Lower lobe of right lung (tissue), 2 donors: Measurements from ENCODE around the gene BBS7. TPM values are rescaled to one million over a fixed set of nuclear protein-coding genes. Genes with fewer than 3 reads are reported as not detected.

Source experiments
- ATAC-seq, 2 donors: fragments of 200-7000 bp; cut with Tn5 transposase; one replicate each; pipeline ENCODE4 v1.9.1; 2020 to 2022; ENCODE audit warnings: mild to moderate bottlenecking in 2 of 2, moderate library complexity in 2 of 2
- DNase-seq: peaks from one replicate; pipeline ENCODE4 v3.0.0-alpha.2; 2020
- H3K27ac ChIP-seq: fragments of 200-600 bp; one replicate; pipeline ENCODE4 v1.8.0; 2022
- H3K27me3 ChIP-seq: fragments of 200-600 bp; one replicate; pipeline ENCODE4 v1.8.0; 2022; ENCODE audit warnings: low read depth
- H3K36me3 ChIP-seq: fragments of 200-600 bp; one replicate; pipeline ENCODE4 v1.8.0; 2022; ENCODE audit warnings: mild to moderate bottlenecking
- H3K4me1 ChIP-seq: fragments of 200-600 bp; one replicate; pipeline ENCODE4 v1.8.0; 2022
- H3K4me3 ChIP-seq: fragments of 200-600 bp; one replicate; pipeline ENCODE4 v1.8.0; 2022; ENCODE audit warnings: mild to moderate bottlenecking
- H3K9me3 ChIP-seq: fragments of 200-600 bp; one replicate; pipeline ENCODE4 v1.8.0; 2022
- intact Hi-C: fragments of 100-400 bp; cut with DNase I; formaldehyde crosslinking; loops from one replicate; pipeline ENCODE4 v1.11.0; 2022
- total RNA-seq: library from RNA; stranded (reverse); fragmentation: NEBNext Ultra II Directional; extraction: Animal tissue kit (Norgen Biotek cat#: 25700); gene quantifications from one replicate; pipeline ENCODE4 v1.2.1, GENCODE V29; 2021
- TF ChIP-seq, protein P1 (sequence below): fragments of 200-600 bp; IDR thresholded peaks from one replicate; pipeline ENCODE4 v1.8.0; 2022; ENCODE audit warnings: antibody characterized with exemption, mild to moderate bottlenecking
- donor health status: DM: no; HTN: yes; CAD: no; lungs with severe emphysema.

BBS7 gene
- total RNA-seq, 1 donor from 2014 or later: 15.1 TPM

DNA sequence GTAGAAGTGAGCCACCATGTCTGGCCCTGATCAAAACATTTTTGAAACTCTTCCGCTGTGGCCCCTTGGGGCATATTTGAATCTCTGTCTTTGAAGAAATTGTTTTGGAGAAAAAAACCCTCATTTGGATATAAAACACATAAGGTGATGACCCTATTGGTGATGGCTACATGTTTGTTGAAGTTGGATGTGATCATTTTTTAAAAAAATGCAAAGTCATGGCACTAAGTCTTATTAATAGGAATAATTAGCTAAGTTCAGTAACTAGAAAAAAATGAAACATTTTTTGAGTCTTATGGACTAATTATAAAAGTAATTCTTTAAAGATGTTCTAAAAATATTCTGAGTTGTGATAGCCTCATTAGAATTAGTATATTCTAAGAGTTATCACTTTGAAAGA is 17.9 kb upstream of the BBS7 start:
- H3K9me3 ChIP-seq: no peaks in the 10 kb centered on the region
- H3K4me1 ChIP-seq: no peaks in the 10 kb centered on the region
- no peak for DNase-seq
- H3K27ac ChIP-seq: no peak overlapping the region
- no peak overlapping the region for H3K4me3 ChIP-seq
- TF ChIP-seq, protein P1, sequence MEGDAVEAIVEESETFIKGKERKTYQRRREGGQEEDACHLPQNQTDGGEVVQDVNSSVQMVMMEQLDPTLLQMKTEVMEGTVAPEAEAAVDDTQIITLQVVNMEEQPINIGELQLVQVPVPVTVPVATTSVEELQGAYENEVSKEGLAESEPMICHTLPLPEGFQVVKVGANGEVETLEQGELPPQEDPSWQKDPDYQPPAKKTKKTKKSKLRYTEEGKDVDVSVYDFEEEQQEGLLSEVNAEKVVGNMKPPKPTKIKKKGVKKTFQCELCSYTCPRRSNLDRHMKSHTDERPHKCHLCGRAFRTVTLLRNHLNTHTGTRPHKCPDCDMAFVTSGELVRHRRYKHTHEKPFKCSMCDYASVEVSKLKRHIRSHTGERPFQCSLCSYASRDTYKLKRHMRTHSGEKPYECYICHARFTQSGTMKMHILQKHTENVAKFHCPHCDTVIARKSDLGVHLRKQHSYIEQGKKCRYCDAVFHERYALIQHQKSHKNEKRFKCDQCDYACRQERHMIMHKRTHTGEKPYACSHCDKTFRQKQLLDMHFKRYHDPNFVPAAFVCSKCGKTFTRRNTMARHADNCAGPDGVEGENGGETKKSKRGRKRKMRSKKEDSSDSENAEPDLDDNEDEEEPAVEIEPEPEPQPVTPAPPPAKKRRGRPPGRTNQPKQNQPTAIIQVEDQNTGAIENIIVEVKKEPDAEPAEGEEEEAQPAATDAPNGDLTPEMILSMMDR: no peak
- no peaks in the 10 kb centered on the region for H3K27me3 ChIP-seq
- H3K36me3 ChIP-seq: no peaks in the 10 kb centered on the region
- ATAC-seq: no peak
- intact Hi-C loops: no loop called here

DNA sequence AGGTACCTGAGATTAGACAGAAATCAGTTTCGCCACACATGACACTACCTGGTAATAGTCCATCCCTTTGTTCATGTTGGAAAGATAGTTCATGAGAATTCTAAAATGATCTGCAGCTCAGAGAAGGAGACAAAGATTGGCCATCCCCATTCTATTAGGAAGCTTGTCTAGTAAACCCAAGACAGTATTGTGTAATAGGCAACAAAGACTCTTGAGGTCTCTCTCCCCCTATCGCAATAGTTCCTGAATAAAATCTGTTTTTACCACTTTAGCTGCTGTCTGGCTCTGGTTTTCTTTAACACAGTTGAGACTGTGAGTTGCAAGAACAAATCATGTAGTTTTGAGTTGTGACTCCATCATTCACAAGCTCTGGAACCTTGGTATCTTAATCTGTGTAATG is 14.8 kb upstream of the BBS7 start:
- TF ChIP-seq, protein P1: no peak
- H3K27ac ChIP-seq: no peak overlapping the region
- no peaks in the 10 kb centered on the region for H3K4me1 ChIP-seq
- H3K36me3 ChIP-seq: no peaks in the 10 kb centered on the region
- intact Hi-C loops: no loop called here
- DNase-seq: no peak
- no peaks in the 10 kb centered on the region for H3K27me3 ChIP-seq
- no peaks in the 10 kb centered on the region for H3K9me3 ChIP-seq
- ATAC-seq: no peak
- no peak overlapping the region for H3K4me3 ChIP-seq

DNA sequence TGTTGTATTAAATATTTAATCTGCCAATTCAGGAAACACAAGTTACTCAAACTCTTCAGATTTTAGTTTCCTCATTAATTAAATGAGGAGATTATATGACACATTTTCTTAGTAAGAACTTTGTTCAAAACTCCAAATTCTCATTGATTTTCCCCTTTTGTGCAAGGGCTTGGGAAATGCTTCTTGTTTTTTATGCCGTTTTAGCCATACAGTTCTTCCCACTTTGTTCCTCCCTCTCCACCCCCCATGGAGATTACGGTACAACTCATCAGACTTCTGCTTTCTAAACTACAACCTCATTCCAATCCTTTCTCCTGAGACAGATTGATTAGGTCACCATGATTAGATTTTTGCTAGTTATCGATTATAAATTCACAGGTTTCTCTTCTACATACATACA is 10.9 kb upstream of the BBS7 start:
- H3K27ac ChIP-seq: no peak overlapping the region
- intact Hi-C loops: no loop called here
- no peaks in the 10 kb centered on the region for H3K36me3 ChIP-seq
- H3K9me3 ChIP-seq: no peaks in the 10 kb centered on the region
- ATAC-seq (no peak), DNase-seq (no peak)
- H3K27me3 ChIP-seq: no peaks in the 10 kb centered on the region
- H3K4me3 ChIP-seq: no peak overlapping the region
- TF ChIP-seq, protein P1: no peak
- no peaks in the 10 kb centered on the region for H3K4me1 ChIP-seq

DNA sequence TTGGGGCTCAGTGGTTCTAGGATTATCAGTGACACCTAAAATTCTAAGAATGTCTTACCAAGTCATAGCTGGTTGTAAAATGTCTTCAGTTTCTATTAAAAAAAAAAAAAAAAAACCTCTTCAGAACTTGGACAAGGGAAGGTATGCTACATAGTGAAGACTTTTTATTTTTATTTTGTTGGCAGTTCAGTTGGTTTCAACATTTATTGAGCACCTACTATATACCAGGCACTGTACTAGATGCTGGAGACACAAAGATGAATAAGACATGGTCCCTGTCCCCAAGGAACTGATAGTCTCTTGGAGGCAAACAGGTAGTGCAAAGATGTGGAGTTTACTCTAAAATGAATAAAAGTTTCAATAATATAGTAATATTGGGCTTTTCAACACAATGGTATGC is 8.9 kb upstream of the BBS7 start:
- Histone ChIP-seq H3K9me3 (no peaks in the 10 kb centered on the region), H3K27me3 (no peaks in the 10 kb centered on the region), H3K27ac (no peak overlapping the region), H3K4me1 (no peaks in the 10 kb centered on the region), H3K36me3 (no peaks in the 10 kb centered on the region), H3K4me3 (no peak overlapping the region)
- ATAC-seq (no peak), DNase-seq (no peak)
- TF ChIP-seq, protein P1: no peak
- intact Hi-C loops: no loop called here

DNA sequence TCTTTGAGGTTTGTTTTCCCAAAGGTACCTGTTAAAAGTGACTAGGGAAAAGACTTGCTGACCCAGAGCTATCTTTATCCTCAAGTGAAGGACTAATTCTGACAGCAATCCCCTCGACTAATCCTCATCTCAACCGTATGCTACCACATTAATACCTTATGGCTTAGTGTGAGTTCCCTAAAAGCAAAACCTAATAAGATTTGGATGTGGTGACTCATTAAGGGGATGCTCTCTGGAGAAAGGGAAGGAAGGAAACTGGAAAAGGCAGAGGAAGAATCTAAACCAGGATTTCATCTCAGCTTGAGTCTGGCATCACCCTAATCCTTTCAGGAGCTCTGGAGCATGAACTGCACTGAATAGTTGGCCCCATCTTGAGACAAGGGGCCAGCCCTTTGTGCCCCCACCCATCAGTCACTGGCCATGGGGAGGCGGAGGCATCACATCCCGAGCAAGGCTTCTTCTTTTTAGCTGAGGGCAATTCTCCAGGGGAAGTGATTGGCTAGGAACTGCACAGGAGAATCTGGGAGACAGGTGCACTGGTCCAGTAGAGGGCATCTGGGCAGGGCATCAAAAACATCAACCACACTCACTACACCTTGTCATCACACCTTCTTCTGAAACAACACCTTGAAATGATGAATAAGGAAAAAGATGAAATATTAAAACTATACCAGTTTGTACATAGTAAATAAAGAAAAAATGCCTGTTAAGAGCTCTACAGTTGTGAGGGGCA is 6.9 kb upstream of the BBS7 start:
- no peak for DNase-seq
- Histone ChIP-seq H3K4me1 (no peaks in the 10 kb centered on the region), H3K36me3 (no peaks in the 10 kb centered on the region), H3K27ac (no peak overlapping the region), H3K9me3 (no peaks in the 10 kb centered on the region), H3K4me3 (no peak overlapping the region), H3K27me3 (no peaks in the 10 kb centered on the region)
- ATAC-seq: no peak
- TF ChIP-seq, protein P1: no peak
- intact Hi-C loops: no loop called here
